Body of pancreas (tissue), 4 donors: ENCODE measurements around the gene COL4A2. TPM values are rescaled to one million over a fixed set of nuclear protein-coding genes. Genes with fewer than 3 reads are reported as not detected.

Experiments used
- ATAC-seq: fragments of 150-250 bp; one replicate; pipeline ENCODE4 v1.9.1; 2016
- DNase-seq, 4 donors: peaks; one replicate each; pipeline ENCODE4 v3.0.0-alpha.2; 2019
- H3K27ac ChIP-seq, 4 donors: fragments of 200-600 bp; sonication (generic); 1 replicate in 3 of 4; 2 replicates in 1 of 4; pipeline versions ENCODE4 v1.5.1 to v1.6.1; 2016 to 2019; ENCODE audit warnings: mild to moderate bottlenecking in 1 of 4, mixed read lengths in 1 of 4, moderate library complexity in 1 of 4
- H3K27me3 ChIP-seq, 2 donors: fragments of 200-600 bp; sonication (generic); one replicate each; pipeline ENCODE4 v1.6.0; 2016; ENCODE audit warnings: mild to moderate bottlenecking in 1 of 2
- H3K36me3 ChIP-seq, 2 donors: fragments of 200-600 bp; sonication (generic); replicated peaks in 1 of 2; 2 replicates each; pipeline ENCODE4 v1.5.1; 2016; ENCODE audit warnings: low read depth in 2 of 2; ENCODE audit not compliant: insufficient read depth in 1 of 2
- H3K4me1 ChIP-seq: fragments of 200-600 bp; sonication (generic); one replicate; pipeline ENCODE4 v1.6.0; 2016
- H3K4me3 ChIP-seq, 2 donors: fragments of 200-600 bp; sonication (generic); 1 replicate in 1 of 2; 2 replicates in 1 of 2; pipeline ENCODE4 v1.5.1; 2016 to 2019
- H3K9me3 ChIP-seq, 3 donors: fragments of 200-600 bp; sonication (generic); 1 replicate in 2 of 3; 2 replicates in 1 of 3; pipeline ENCODE4 v1.5.1; 2016
- POLR2A ChIP-seq, 3 donors: fragments of 450-650 bp; IDR thresholded peaks; one replicate each; pipeline ENCODE4 v1.6.1; 2016; ENCODE audit warnings: antibody characterized with exemption in 3 of 3, mild to moderate bottlenecking in 2 of 3
- WGBS, 2 donors: methylation state at CpG; one replicate each; pipeline ENCODE4 v1.1.5; 2017; 5-methylcytosine and 5-hydroxymethylcytosine counted together
- intact Hi-C: fragments of 100-400 bp; cut with DNase I; formaldehyde crosslinking; loops from one replicate; pipeline ENCODE4 v1.15.1; 2023
- total RNA-seq, 2 donors: library from RNA; depleted of rRNA; stranded (reverse); fragments of >200 nt; gene quantifications; one replicate each; pipeline ENCODE4 v1.1.0, GENCODE V29; 2016
- TF ChIP-seq, protein P1 (sequence below), 7 experiments: fragments of 450-650 bp in 4 of 7; fragments of 200-600 bp in 3 of 7; sonication (generic) in 3 of 7; IDR thresholded peaks; one replicate each; pipeline ENCODE4 v1.5.1; 2016 to 2019; ENCODE audit warnings: antibody characterized with exemption in 7 of 7

The COL4A2 gene
- total RNA-seq, 2 donors from 2014 or later = 69.3 to 230 TPM

DNA sequence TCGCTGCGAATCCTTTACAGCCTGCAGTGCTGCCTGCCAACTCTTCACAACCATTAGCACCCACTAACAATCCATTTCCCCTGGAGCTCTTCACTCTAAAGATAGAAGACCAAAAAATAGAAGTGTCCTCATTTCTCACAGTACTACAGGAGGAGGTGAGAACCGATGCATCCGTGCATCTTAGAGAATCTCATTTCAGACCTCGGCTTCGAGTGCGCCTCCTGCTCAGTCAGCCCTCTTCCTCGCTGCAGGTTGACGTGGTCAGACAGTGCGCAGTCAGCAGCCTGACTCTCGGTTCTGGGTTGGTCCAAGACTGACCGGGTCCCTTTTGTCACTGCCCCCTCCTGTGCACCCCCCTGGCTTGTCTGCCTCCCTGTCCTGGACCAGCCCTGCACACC lies 169.1 kb downstream of the COL4A2 start:
- Histone ChIP-seq H3K9me3 (no peaks in the 10 kb centered on the region), H3K36me3 (no peaks in the 10 kb centered on the region), H3K4me1 (peaks cover 5% of the 10 kb centered on the region), H3K4me3 (no peak overlapping the region), H3K27me3 (no peaks in the 10 kb centered on the region), H3K27ac (no peak overlapping the region)
- no peak for TF ChIP-seq POLR2A (IDR thresholded peaks at IDR 0.05)
- TF ChIP-seq, protein P1, sequence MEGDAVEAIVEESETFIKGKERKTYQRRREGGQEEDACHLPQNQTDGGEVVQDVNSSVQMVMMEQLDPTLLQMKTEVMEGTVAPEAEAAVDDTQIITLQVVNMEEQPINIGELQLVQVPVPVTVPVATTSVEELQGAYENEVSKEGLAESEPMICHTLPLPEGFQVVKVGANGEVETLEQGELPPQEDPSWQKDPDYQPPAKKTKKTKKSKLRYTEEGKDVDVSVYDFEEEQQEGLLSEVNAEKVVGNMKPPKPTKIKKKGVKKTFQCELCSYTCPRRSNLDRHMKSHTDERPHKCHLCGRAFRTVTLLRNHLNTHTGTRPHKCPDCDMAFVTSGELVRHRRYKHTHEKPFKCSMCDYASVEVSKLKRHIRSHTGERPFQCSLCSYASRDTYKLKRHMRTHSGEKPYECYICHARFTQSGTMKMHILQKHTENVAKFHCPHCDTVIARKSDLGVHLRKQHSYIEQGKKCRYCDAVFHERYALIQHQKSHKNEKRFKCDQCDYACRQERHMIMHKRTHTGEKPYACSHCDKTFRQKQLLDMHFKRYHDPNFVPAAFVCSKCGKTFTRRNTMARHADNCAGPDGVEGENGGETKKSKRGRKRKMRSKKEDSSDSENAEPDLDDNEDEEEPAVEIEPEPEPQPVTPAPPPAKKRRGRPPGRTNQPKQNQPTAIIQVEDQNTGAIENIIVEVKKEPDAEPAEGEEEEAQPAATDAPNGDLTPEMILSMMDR (IDR thresholded peaks at IDR 0.05) = no peak
- 87 to 91% methylated on average over 12 of the region's 12 CpGs for WGBS, 2 donors
- DNase-seq (no peak), ATAC-seq (no peak)
- intact Hi-C loops = no loop called here

DNA sequence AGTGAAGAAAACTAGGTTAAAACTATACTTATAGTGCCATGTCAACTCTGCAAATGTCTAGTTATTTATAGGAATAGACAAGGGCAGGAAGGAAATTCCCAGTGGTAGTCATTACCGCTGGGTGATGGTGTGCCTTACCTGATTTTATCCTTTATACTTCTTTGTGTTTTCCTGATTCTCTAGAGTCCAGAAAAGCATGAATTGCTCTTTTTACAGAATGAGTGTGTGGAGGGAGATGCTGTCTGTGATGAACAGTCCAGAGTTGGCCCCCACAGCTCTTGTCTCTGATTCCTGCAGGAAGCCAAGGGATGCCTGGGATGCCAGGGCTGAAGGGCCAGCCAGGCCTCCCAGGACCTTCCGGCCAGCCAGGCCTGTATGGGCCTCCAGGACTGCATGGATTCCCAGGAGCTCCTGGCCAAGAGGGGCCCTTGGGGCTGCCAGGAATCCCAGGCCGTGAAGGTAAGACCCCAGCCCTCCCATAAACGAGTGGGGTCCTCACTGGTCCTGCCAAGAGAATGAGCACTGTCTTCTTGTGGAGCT lies 170.7 kb downstream of the COL4A2 start:
- no peaks in the 10 kb centered on the region for H3K36me3 ChIP-seq
- no peak overlapping the region for H3K4me3 ChIP-seq
- intact Hi-C loops = no loop called here
- H3K27ac ChIP-seq = no peak overlapping the region
- H3K9me3 ChIP-seq = no peaks in the 10 kb centered on the region
- H3K4me1 ChIP-seq = peaks cover 5% of the 10 kb centered on the region
- H3K27me3 ChIP-seq = no peaks in the 10 kb centered on the region
- 66 to 80% methylated on average over 2 to 4 of the region's 4 CpGs for WGBS, 2 donors
- ATAC-seq (no peak), DNase-seq (no peak)
- TF ChIP-seq, protein P1 (IDR thresholded peaks at IDR 0.05) = no peak
- TF ChIP-seq POLR2A (IDR thresholded peaks at IDR 0.05) = no peak

DNA sequence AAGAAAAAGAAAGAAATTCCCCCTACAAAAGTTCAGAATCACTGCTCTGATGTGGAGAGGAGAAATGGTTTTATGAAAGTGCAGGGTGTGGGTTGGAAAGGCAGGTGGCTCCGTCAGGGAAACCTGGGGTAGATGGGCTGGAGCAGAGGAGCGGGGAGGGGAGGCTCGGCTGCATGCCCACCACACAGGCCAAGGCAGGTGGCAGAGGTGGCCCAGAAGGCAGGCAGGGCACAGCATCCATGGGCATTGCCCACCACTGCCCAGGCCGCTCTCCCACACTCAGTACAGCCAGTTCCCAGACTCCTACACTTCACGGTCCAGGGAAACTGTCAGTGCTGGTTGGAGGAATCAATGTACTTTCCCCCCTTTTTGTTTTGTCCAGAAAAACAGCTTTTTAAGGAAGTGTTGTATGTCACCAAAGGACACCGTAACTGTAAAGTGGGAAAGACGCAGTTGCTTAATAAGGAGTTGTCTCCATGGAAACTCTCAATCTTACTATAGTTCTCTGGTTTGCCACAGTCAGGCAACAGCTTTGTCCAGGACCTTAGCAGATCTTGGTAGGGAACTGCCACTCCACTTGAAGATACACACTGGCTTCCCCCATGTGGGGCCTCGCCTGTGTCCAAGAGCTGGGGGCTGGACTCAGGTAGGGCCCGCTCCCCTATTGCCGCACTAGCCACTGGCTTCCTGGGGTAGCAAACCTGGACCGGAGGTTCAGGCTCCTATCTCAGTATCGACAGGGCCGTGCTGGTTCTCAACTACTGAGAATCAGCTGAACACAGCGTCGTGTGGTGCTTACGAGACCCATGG lies 171.5 kb downstream of the COL4A2 start:
- Histone ChIP-seq H3K4me3 (no peak overlapping the region), H3K9me3 (no peaks in the 10 kb centered on the region), H3K4me1 (no peaks in the 10 kb centered on the region), H3K27me3 (no peaks in the 10 kb centered on the region), H3K27ac (no peak overlapping the region), H3K36me3 (no peaks in the 10 kb centered on the region)
- ATAC-seq (no peak), DNase-seq (no peak)
- WGBS, 2 donors = 88% methylated on average over 16 of the region's 16 CpGs
- intact Hi-C loops = no loop called here
- TF ChIP-seq, protein P1 (IDR thresholded peaks at IDR 0.05) = no peak
- TF ChIP-seq POLR2A (IDR thresholded peaks at IDR 0.05) = no peak

DNA sequence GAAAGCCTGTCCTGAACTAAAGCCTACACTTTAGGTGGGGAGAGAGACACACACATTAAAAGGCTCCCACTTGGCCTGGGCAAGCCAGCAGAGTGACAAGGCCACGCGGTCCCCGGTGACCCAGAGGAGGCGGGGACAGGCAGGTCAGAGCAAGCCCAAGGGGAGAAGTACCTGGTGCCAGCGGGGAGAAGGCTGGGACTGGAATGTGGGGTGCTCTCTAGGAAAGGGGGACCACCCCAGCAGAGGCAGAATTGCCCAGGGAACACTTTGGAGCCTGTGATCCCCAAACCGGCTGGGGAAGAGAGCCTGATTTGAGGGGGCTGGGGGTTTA lies 172.1 kb downstream of the COL4A2 start:
- intact Hi-C loops = no loop called here
- no peaks in the 10 kb centered on the region for H3K36me3 ChIP-seq
- WGBS, 2 donors = 85% methylated on average over 6 of the region's 6 CpGs
- H3K9me3 ChIP-seq = no peaks in the 10 kb centered on the region
- TF ChIP-seq, protein P1 (IDR thresholded peaks at IDR 0.05) = no peak
- TF ChIP-seq POLR2A (IDR thresholded peaks at IDR 0.05) = no peak
- no peak for ATAC-seq
- no peak overlapping the region for H3K4me3 ChIP-seq
- H3K4me1 ChIP-seq = no peaks in the 10 kb centered on the region
- no peak for DNase-seq
- no peak overlapping the region for H3K27ac ChIP-seq
- H3K27me3 ChIP-seq = no peaks in the 10 kb centered on the region

DNA sequence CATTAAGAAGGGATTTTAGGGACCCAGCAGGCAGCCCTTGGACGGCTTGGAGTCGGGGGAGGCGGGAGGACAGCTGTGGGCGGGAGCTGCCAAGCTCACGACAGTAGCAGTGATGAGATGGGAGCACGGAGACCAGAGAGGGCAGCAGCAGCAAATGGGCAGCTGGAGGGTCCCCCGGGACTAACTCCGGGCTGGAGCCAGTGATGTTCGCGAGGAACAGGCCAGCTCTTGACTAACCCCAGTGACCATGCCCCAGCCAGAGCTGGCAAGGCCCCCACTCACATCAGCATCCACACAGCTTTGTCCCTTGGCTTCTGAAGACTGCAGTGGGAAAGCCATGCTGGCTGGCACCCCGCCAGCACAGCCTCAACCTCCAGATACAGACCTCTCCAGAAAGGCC lies 172.6 kb downstream of the COL4A2 start:
- Histone ChIP-seq H3K36me3 (no peaks in the 10 kb centered on the region), H3K9me3 (no peaks in the 10 kb centered on the region), H3K4me1 (no peaks in the 10 kb centered on the region), H3K4me3 (no peak overlapping the region), H3K27me3 (no peaks in the 10 kb centered on the region), H3K27ac (no peak overlapping the region)
- ATAC-seq (peak; percentile 33), DNase-seq (no peak)
- TF ChIP-seq, protein P1 (IDR thresholded peaks at IDR 0.05) = no peak
- no peak for TF ChIP-seq POLR2A (IDR thresholded peaks at IDR 0.05)
- intact Hi-C loops = no loop called here
- 81 to 89% methylated on average over 9 to 11 of the region's 11 CpGs for WGBS, 2 donors
